ENCODE results near the gene SPEM2.

SPEM2 gene

DNA sequence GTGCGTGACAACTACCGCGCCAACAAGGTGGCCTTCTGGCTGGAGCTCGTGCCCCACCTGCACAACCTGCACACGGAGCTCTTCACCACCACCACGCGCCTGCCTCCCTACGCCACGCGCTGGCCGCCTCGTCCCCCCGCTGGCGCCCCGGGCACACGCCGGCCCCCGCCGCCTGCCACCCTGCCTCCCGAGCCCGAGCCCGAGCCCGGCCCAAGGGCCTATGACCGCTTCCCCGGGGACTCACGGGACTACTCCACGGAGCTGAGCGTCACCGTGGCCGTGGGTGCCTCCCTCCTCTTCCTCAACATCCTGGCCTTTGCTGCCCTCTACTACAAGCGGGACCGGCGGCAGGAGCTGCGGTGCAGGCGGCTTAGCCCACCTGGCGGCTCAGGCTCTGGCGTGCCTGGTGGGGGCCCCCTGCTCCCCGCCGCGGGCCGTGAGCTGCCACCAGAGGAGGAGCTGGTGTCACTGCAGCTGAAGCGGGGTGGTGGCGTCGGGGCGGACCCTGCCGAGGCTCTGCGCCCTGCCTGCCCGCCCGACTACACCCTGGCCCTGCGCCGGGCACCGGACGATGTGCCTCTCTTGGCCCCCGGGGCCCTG lies 8.3 kb upstream of the SPEM2 start:
- TF ChIP-seq CTCF (conservative IDR thresholded peaks at IDR 0.05), result no peak
- no peak for TF ChIP-seq ZFX (IDR thresholded peaks at IDR 0.05)
- no peak overlapping the region for H3K27ac ChIP-seq

DNA sequence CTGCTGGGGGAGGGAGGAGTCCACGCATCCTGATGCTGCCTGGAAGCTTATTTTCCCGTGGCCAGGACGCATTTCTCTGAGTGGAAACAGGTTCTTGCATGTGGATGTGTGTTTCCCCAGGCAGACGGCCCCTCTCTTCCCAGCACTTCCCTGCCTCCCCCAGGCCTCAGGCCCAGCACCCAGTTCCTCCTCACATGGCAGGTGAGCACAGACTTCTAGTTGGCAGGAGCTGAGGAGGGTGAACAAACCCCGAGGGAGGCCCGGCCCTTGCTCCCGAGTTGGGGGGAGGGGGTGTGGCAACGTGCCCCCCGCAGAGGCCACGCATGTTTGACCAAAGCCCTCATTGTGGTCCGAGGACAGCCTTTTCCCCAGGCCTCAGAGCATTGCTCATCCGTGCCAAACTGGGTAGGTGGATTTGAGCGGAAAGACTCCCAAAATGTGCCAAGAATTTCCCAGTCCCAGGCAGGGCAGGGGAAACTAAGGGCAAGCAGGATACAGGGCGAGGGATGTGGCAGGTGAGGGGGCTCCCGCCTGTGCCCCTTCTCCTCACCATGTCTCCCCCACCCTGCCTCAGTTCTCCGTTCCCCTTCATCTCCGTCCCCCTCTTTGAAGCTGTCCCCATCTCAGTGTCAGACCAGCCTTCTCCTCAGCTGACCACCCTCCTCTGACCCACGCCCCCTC lies 6.8 kb upstream of the SPEM2 start:
- H3K27ac ChIP-seq, result no peak overlapping the region
- TF ChIP-seq CTCF (conservative IDR thresholded peaks at IDR 0.05) (no peak), ZFX (IDR thresholded peaks at IDR 0.05) (no peak)

DNA sequence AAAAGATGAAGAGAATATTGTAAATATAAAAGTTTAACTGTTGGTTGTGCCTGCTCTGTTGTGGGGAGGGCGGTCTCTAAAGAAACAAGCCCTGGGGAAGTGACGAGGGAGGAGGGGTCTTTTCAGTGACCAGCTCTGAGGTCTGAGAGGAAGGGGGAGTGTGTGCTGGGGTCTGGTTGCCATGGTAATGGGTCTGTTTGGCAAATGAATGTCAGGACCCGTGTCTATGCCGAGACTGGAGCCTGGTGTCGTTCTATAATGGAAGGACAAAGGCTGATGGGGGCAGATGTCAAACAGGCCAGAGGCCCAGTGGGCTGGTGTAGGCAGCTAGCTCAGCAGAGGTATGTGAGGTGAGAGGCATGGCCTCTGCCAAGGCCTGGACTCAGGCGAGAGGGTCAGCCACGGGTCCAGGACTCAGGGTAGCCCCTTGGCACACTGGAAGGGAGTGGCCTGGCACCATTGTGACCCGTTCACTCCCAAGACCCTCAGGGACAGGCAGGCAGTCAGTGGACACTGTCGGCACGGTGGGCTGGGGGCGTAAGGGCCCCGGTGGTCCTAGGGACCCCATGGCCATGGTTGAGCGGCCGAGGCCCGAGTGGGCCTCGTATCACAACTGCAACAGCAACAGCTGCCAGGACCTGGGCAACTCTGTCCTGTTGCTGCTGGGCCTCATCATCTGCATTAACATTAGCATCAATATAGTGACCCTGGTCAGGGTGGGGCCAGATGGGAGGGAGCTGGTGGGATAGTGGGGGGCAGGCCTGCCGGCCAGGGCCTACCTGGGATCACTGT lies 5.4 kb upstream of the SPEM2 start, which contains the start of gene SPEM1:
TSS of gene SPEM1 (plus strand) at position 506 of the 792 bp plus-strand sequence. CDS start at position 567, 61 bp downstream.
- TF ChIP-seq ZFX (IDR thresholded peaks at IDR 0.05), result no peak
- no peak for TF ChIP-seq CTCF (conservative IDR thresholded peaks at IDR 0.05)

DNA sequence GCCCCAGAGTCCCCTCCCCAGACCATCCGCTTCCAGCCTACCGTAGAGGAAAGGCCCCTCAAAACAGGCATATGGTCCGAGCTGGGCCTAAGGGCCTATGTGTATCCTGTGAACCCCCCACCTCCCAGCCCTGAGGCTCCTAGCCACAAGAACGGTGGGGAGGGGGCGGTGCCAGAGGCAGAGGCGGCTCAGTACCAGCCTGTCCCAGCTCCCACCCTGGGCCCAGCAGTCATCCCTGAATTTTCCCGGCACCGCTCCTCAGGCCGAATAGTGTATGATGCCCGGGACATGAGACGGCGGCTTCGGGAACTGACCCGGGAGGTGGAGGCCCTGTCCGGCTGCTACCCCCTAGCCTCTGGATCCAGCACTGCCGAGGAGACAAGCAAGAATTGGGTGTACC lies 4.2 kb upstream of the SPEM2 start:
- no peak overlapping the region for H3K27ac ChIP-seq
- no peak for TF ChIP-seq ZFX (IDR thresholded peaks at IDR 0.05)
- TF ChIP-seq CTCF (conservative IDR thresholded peaks at IDR 0.05), result no peak

More for the DNA sequence above, 5.4 kb upstream of the SPEM2 start, which contains the start of gene SPEM1:
- no peak within 1 kb of the TSS for H3K27ac ChIP-seq

DNA sequence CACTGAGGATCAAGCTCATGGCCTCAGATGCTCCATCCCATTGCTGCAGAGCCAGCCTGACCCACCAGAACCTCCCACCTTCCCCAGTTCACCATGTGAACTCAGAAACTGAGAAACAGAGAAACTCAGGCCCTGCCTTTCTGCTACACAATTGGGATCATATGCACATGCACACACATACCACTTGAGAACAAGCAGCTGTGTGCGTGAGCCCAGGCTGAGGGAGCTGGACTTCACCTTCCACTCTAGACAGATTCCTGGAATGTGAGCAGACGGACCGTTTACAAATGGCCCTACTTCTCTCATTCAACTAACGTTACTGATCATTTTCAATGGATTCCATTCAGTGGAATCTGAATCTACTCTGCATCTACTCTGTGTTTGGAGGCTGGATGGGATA lies 1.7 kb upstream of the SPEM2 start:
- TF ChIP-seq ZFX (IDR thresholded peaks at IDR 0.05), result no peak
- TF ChIP-seq CTCF (conservative IDR thresholded peaks at IDR 0.05), result no peak
- H3K27ac ChIP-seq, result no peak overlapping the region

DNA sequence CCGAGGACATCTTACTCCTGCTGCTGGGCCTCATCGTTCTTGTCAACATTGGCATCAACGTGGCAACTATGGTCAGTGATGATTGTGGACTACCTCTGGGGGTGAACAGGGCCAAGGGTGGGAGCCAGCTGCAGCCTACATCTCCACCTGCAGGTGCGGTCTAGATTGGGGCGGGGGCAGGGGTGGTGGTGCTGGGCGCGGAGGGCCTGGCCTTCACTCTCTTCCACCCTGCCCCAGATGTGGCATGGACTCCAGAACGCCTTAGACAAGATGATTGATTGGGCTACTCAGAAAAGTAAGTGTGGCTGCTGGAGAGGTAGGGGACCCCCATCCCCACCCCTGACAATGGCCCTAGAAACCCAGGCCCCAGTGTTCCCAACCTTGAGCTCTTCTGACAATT lies 340 bp downstream of the SPEM2 start:
- TF ChIP-seq ZFX (IDR thresholded peaks at IDR 0.05) (no peak), CTCF (conservative IDR thresholded peaks at IDR 0.05) (no peak)
- no peak overlapping the region for H3K27ac ChIP-seq

All from C4-2B (cell line).